8988T (cell line): ENCODE measurements around the gene MTUS2.
A peak's percentile ranks its signal among the peaks of the same experiment; 100 is the strongest.

Source experiments
- DNase-seq: peaks from one replicate; pipeline ENCODE4 v3.0.0; 2011

MTUS2 gene

GRCh38 chr13:28820099-28821051, at the start of gene MTUS2:
TSS of gene MTUS2 (plus strand) at chr13:28820339.
- no peak for DNase-seq

- no peak for DNase-seq
Measured at GRCh38 chr13:28778308-28779215, 41.6 kb upstream of the MTUS2 start.

DNA sequence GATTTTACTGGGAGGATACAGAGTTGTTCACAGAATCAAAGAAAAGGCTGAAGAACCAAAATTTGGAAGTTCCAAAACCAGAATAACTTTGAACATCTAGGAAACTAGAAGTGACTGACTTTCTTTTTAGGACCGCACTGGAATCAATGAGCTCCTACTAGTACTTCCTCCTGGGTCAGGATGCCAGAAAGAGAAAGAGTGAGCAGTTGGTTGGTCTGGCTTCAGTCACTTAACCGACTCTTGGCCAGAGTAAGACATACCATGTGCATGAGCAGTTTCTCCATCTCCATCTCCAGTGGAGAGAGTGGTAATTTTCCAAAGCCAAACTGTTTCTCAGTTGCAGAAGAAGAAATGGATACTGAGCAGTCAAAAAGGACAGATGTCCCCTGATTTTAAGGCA, 27.1 kb upstream of the MTUS2 start:
- no peak for DNase-seq

GRCh38 chr13:28794396-28794795, 25.7 kb upstream of the MTUS2 start:
- no peak for DNase-seq

DNA sequence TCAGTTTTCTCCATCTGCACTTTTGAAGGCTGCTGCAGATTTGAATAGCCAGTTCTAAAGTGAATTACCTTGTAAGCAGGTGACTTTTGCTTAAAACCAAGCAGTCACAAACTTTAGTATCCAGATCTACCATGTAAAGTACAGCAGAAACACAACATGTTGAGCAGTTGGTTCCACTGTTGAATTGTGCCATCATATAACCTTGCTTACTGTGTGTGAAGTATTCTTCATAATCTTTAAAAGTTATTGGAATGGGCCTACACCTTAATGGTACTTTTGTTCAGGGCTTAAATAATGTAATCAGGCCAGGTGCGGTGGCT, 23.2 kb upstream of the MTUS2 start:
- no peak for DNase-seq

DNA sequence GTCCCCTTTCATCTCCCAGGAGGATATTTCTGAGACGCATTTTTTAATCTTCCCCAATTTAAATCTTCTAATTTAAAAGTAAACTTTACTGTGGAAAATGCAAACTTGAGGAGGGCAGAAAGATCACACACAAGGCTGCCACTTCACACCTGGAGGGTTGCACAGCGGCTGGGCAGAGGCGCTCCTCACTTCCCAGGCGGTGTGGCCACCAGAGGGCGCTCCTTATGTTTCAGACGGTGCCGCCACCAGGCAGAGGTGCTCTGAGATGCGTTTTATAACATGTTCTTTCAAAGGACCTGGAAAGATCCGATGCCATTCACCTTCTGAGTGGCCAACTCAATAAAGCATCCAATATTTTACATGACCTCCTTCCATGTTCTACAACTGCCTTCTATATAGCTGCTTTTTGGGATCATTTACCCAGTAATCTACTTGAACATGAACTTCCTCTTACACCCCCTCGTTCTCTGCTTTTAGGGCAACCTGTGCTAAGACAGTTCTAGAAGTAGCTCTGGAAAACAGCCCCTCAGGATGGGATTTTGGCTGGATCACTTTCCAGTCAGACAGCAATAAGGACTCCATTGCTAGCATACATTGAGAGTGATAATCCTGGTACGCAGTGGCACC, 14.8 kb upstream of the MTUS2 start:
- no peak for DNase-seq

- no peak for DNase-seq
Measured at GRCh38 chr13:28817204-28817603, 2.9 kb upstream of the MTUS2 start.

DNA sequence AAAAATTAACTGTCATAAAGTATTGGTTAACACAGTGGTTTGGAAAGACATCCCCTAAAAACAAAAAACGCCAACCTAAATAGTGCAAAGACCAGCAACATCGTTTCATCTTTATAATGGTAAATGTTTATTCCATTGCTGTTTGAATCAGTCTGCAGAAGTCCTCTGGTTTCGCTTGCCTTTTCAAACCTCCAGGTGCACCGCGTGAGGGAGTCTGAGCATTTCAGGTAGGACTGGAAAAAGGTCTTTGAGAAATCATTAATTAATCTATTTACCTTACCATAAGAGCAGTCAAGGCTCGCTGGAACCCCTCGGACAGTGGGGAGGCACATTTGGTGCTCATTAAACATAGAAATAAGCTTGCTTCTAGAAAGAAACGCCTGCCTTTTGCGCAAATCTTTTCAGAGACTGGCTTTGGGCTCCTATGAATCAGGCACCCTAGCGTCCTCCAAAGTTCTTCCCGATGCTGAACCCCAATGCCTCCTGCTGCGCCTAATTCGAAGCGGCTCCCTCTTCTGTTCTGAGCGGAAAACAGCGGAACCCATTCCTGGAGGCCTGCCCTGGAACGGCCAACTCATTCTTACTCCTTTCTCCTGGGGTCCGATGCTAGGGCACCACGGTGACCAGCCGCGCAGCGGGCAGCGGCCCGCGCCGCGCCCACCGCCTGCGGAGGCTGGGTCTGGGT, 951 bp upstream of the MTUS2 start:
- peak; percentile 44 for DNase-seq

- peak; percentile 84 for DNase-seq
Measured at GRCh38 chr13:28819735-28820098, 422 bp upstream of the MTUS2 start.

DNA sequence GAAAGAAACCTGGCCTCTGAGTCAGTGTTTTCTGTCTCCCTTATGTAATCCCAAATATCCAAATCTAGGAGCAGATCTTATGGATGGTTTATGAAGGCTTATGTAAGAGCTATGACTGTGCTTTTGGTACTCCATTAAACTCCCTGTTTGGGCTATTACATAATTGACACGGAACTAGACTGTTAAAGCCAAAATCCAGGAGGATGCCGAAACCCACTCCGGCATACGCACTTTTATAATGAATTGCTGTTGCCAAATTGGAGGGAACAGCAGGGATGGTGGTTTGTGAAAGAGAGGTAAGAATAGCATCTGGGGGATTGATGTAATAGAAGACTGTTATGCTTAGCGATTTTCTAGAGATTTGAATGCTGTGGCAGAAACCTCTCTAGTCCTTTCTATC, 2.0 kb downstream of the MTUS2 start:
- DNase-seq: no peak

DNA sequence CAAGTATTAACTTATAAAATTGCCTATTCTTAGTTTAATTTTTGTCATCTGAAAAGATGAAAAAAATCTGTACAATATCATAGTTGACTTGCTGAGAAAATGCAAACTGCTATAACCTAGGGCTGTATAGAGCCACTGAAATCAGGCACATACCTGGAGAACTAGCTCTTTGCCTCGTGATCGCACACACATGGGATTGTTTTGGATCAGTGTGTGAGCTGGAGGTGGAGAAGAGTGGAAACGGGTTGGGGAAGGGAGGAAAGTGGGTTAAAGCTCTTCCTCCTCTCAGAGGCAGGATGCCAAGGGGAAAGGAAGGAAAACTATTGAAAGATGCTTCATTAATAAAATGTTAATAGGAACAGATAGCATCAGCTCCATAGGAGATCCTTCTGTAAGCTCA, 2.7 kb downstream of the MTUS2 start:
- DNase-seq: no peak

DNA sequence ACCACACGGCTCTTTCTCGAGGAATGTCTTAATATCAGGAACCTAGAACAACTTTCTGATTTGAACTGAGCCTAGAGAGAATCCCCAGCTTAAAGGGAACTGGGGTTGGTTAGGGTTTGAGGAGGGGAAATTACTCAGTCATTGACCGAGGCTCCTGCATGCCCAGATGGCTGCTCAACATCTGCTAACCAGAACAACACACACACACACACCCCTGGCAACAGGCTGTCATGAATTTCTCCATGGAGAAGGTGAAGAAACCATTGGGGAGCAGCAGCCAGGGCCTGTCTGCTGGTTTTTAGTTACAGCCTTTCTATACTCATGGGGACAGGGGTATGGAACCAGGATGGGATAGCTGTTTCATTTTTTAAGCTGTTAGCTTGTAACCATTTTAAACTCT, 5.2 kb downstream of the MTUS2 start:
- no peak for DNase-seq

DNA sequence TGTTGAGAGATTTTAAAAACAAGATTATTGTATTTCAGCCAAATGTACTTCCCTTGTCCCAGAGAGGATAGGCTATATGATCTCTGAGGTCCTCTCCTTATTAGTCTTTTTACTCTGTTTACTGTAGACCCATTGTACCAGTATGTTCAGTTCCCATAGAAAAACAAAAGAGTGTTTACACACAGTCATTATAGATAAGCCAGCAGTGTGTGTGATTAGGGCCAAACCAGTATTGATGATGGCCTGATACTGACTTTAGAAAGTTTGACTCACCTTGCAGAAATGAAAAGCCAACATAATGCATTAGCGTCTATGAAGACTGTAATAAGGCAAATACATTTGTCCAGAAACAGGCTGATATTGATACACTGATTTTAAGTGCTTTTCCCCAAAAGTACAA, 6.2 kb downstream of the MTUS2 start:
- DNase-seq: no peak

GRCh38 chr13:28830580-28830979, 10.4 kb downstream of the MTUS2 start:
- DNase-seq: no peak

DNA sequence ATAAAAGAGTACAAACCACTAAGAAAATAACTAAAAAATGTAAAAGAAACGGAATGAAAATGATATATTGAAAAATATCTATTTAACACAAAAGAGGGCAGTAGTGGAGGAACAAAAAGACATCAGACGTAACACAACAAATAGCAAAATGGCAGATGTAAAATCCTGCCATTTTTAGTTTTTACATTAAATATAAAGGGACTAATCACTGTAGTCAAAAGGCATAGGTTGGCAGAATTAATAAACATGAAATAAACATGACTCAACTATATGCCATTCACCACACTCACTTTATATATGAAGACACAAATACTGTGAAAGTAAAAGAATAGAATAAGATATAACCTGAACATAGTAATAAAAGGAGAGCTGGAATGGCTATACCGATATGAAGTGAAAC, 11.0 kb downstream of the MTUS2 start:
- DNase-seq: no peak

DNA sequence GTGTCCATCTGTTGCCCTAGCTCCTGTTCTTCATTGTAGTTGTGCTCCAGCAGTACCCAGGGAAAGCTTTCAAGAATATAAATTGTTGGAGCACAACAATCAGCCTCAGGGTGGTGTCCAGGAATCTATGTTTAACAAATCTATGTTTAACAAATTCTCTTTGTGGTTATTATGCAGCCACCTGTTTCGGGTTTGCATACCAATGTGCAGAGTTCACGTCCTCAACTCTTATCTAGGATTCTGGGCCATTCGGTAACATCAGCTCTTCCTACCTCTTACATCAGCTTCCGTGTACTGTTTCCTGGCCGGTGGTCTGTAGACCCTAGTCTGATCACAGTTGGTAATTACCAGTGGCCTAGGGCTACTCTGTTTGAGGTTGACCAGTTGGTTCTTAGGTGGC, 17.0 kb downstream of the MTUS2 start:
- DNase-seq: no peak

- DNase-seq: no peak
Measured at GRCh38 chr13:28843639-28844038, 23.5 kb downstream of the MTUS2 start.

DNA sequence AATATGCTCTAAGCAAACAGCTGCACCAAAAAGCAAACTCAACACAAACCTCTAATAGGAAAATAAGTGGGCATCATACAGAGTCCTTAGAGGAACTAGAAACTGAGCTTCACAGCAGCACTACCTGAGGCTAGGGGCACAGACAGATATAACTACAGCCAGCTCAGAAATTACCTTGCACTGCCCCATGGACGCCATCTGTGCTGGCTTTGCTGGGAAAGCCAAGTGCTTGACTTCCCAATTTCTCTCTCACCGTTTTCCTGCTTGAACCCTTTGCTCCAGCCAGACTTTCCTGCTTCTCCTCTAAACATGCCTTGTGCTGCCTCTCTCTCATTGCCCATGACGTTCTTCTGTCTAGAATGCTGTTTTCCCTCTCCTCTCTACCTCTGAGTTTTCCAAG, 29.3 kb downstream of the MTUS2 start:
- no peak for DNase-seq

- DNase-seq: no peak
Measured at GRCh38 chr13:28850226-28850625, 30.1 kb downstream of the MTUS2 start.

DNA sequence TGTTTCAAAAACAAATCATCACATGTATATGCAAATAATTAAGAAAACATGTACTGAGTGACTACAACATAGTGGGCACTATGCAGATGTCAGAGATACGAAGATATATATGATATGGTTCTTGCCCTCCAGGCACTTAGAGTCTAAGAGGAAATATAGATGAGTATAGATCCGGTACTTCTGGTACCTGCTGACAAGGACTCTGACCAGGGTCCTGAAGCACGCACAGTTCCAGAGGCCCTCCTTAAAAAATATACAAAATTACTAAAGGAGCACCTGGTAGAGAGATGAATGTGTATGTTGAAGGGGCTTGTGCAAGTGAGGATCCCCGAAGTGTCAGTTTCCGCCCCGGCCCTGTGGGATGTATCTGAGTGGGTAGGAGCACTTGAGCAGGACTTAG, 31.3 kb downstream of the MTUS2 start:
- DNase-seq: no peak

GRCh38 chr13:28854657-28855056, 34.5 kb downstream of the MTUS2 start:
- DNase-seq: no peak

GRCh38 chr13:28856287-28856686, 36.1 kb downstream of the MTUS2 start:
- no peak for DNase-seq

DNA sequence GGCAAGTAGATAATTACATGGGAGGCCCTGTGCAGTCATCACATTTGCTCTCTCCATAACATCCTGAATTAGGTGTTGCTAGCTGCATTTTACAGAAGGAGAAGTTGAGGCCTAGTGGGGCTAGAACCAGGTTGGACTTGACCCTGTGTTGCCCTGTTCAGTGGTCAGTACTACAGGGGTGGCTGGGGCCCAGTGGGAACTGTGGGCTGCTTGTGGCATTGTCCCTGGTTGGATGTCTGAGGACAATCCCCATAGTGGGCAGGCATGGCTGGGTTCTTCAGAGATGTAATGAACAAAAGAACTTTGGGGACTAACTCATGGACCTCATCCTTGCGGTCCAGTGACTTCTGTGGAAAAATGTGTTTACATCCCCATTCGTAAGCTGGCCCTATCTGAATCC, 38.9 kb downstream of the MTUS2 start:
- no peak for DNase-seq
